Stomach (tissue), 9 donors: ENCODE results near the gene CHEK2. TPM values are rescaled to one million over a fixed set of nuclear protein-coding genes. Genes with fewer than 3 reads are reported as not detected.
"Not testable (repeated sequence)": the region's sequence is repeated elsewhere in the genome, so short reads cannot be mapped to it uniquely, and the experiment has no call there.

Experiments
- DNase-seq, 2 donors: peaks; one replicate each; pipeline versions ENCODE4 v3.0.0 to v3.0.0-alpha.2; 2013 to 2019
- H3K27ac ChIP-seq, 5 donors: fragments of 200-600 bp in 4 of 5; sonication (generic) in 4 of 5; one replicate each; pipeline ENCODE4 v1.5.1; 2013 to 2019; ENCODE audit warnings: mild to moderate bottlenecking in 1 of 5, moderate library complexity in 1 of 5
- H3K27me3 ChIP-seq, 3 donors: fragments of 200-600 bp; sonication (generic); one replicate each; pipeline ENCODE4 v1.5.1; 2017 to 2019; ENCODE audit warnings: mixed run types in 1 of 3
- H3K36me3 ChIP-seq, 4 donors: fragments of 200-600 bp; sonication (generic); 1 replicate in 3 of 4; 2 replicates in 1 of 4; pipeline ENCODE4 v1.5.1; 2016 to 2019
- H3K4me1 ChIP-seq, 4 donors: fragments of 200-600 bp; sonication (generic); one replicate each; pipeline ENCODE4 v1.5.1; 2016 to 2019
- H3K4me3 ChIP-seq, 4 donors: fragments of 200-600 bp; sonication (generic) in 3 of 4; one replicate each; pipeline ENCODE4 v1.5.1; 2016 to 2019; ENCODE audit warnings: mild to moderate bottlenecking in 1 of 4
- H3K9me3 ChIP-seq, 4 donors: fragments of 200-600 bp; sonication (generic); one replicate each; pipeline ENCODE4 v1.5.1; 2016 to 2019
- EP300 ChIP-seq: sonication (generic); formaldehyde crosslinking; IDR thresholded peaks from one replicate; pipeline ENCODE4 v1.6.1; 2017; ENCODE audit warnings: antibody characterized with exemption
- POLR2A ChIP-seq, 4 donors: fragments of 450-650 bp; IDR thresholded peaks; one replicate each; pipeline ENCODE4 v1.6.1; 2016; ENCODE audit warnings: antibody characterized with exemption in 4 of 4, control low read depth in 2 of 4, mild to moderate bottlenecking in 1 of 4, moderate library complexity in 1 of 4
- POLR2AphosphoS5 ChIP-seq, 3 donors: sonication (generic); formaldehyde crosslinking; IDR thresholded peaks; one replicate each; pipeline ENCODE4 v1.6.1; 2016; ENCODE audit warnings: antibody characterized with exemption in 3 of 3
- WGBS, 5 donors: extraction: QIAGEN DNeasy Blood & Tissue Kit in 3 of 5; methylation state at CpG; one replicate each; pipeline versions ENCODE4 v1.1.5 to v1.1.7; 2013 to 2018; 5-methylcytosine and 5-hydroxymethylcytosine counted together
- intact Hi-C: fragments of 100-400 bp; cut with DNase I; formaldehyde crosslinking; loops from one replicate; pipeline ENCODE4 v1.15.1; 2023; ENCODE audit warnings: low total_unique reads
- polyA plus RNA-seq, 3 donors: library from polyadenylated mRNA; stranded (reverse); fragments of 200-250 nt; gene quantifications; one replicate each; pipeline ENCODE4 v1.2.3, GENCODE V29; 2013
- total RNA-seq, 5 donors: library from RNA; depleted of rRNA; stranded (reverse); fragments of >200 nt; gene quantifications; one replicate each; pipeline versions ENCODE4 v1.1.0 to v1.2.3, GENCODE V29; 2014 to 2016
- TF ChIP-seq, protein P1 (sequence below), 7 experiments: fragments of 450-650 bp in 4 of 7; fragments of 200-600 bp in 3 of 7; sonication (generic) in 3 of 7; IDR thresholded peaks; one replicate each; pipeline ENCODE4 v1.5.1; 2016 to 2019; ENCODE audit warnings: antibody characterized with exemption in 7 of 7, control low read depth in 2 of 7, mild to moderate bottlenecking in 1 of 7
- donor health status: healthy with polysubstance abuse.
- donor health status: Bipolar disorder and iron deficiency.
- donor health status: healthy.

Gene CHEK2
- total and polyA plus RNA-seq, 8 donors = 1.0 to 21.5 (median 8.5) TPM; not detected in 1

DNA sequence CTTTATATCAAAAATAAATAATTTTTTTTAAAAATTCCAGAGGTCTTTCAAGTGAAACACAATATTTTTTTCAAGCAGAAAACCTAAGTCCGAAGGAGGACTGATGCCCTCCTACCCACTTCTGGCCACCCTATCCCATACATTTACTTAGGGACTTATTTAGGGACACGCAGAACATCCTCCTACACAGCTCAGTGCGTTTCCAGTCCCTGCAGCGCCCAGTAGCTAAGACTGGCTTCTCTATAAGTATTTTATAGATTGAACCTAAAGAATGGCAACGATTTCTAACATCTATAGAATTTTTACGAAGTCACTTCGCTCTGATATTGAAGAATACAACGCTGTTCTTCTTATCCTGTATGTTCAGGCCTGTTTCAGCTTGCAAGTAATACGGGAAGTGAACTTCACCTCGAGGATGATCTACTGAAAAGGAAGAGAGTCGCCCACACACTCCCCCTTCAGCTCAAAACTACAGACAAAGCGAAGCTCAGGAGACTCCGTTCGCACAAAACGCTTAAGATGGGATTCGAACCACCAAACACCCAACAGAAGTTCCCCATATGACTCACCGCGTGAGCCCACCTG is 328 bp downstream of the CHEK2 start:
- TF ChIP-seq POLR2A (IDR thresholded peaks at IDR 0.05) (no peak), POLR2AphosphoS5 (IDR thresholded peaks at IDR 0.05) (no peak), EP300 (no peak)
- TF ChIP-seq, protein P1, sequence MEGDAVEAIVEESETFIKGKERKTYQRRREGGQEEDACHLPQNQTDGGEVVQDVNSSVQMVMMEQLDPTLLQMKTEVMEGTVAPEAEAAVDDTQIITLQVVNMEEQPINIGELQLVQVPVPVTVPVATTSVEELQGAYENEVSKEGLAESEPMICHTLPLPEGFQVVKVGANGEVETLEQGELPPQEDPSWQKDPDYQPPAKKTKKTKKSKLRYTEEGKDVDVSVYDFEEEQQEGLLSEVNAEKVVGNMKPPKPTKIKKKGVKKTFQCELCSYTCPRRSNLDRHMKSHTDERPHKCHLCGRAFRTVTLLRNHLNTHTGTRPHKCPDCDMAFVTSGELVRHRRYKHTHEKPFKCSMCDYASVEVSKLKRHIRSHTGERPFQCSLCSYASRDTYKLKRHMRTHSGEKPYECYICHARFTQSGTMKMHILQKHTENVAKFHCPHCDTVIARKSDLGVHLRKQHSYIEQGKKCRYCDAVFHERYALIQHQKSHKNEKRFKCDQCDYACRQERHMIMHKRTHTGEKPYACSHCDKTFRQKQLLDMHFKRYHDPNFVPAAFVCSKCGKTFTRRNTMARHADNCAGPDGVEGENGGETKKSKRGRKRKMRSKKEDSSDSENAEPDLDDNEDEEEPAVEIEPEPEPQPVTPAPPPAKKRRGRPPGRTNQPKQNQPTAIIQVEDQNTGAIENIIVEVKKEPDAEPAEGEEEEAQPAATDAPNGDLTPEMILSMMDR (IDR thresholded peaks at IDR 0.05) = no peak
- Histone ChIP-seq H3K27ac (peak overlapping the region; percentile 17 to 100 (median 99)), H3K4me1 (peaks cover 5 to 38% (median 27%) of the 10 kb centered on the region in 4 donors), H3K4me3 (peak overlapping the region; percentile 90 to 99 (median 94)), H3K36me3 (peaks cover 23 to 29% (median 27%) of the 10 kb centered on the region in 4 donors), H3K9me3 (no peaks in the 10 kb centered on the region), H3K27me3 (no peaks in the 10 kb centered on the region)
- 4 to 7% (median 6%) methylated on average over 18 of the region's 18 CpGs for WGBS, 5 donors
- intact Hi-C loops = no loop called here
- no peak for DNase-seq

DNA sequence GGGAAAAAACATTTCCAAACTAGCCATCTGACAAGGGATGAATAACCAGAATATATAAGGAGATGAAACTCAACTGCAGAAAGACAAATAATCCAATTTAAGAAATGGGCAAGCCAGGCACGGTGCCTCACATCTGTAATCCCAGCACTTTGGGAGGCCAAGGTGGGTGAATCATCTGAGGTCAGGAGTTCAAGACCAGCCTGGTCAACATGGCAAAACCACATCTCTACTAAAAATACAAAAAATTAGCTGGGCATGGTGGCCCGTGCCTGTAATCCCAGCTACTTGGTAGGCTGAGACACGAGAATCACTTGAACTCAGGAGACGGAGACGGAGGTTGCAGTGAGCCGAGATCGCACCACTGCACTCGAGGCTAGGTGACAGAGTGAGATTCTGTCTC is 2.7 kb downstream of the CHEK2 start:
- intact Hi-C loops = not testable (repeated sequence)

DNA sequence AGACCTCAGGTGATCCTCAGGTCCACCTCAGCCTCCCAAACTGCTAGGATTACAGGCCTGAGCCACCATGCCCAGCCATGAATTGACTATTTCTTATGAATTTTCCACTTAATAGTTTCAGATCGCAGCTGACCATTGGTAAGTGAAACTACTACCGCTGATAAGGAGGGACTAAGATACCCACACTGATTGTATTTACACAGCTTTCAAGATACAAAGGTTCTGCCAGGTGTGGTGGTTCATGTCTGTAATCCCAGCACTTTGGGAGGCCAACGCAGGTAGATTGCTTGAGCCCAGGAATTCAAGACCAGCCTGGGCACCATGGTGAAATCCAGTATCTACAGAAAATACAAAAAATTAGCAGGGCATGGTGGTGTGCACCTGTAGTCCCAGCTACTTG is 3.9 kb downstream of the CHEK2 start:
- intact Hi-C loops = no loop called here
- no peak for DNase-seq
- H3K27ac ChIP-seq = no peak overlapping the region
- H3K36me3 ChIP-seq = peaks cover 0 to 4% (median 2%) of the 10 kb centered on the region in 4 donors
- H3K9me3 ChIP-seq = no peaks in the 10 kb centered on the region
- H3K4me1 ChIP-seq = peaks cover 1 to 30% (median 19%) of the 10 kb centered on the region in 4 donors
- TF ChIP-seq EP300 = no peak
- TF ChIP-seq POLR2AphosphoS5 (IDR thresholded peaks at IDR 0.05) = no peak
- H3K4me3 ChIP-seq = no peak overlapping the region
- H3K27me3 ChIP-seq = no peaks in the 10 kb centered on the region
- WGBS, 5 donors = 37 to 68% (median 46%) methylated on average over 2 to 3 of the region's 3 CpGs

More for the DNA sequence above, 2.7 kb downstream of the CHEK2 start:
- not testable (repeated sequence) for H3K4me3 ChIP-seq, DNase-seq, H3K27ac ChIP-seq, H3K36me3 ChIP-seq, H3K9me3 ChIP-seq, H3K27me3 ChIP-seq
- peaks cover 5 to 38% (median 27%) of the 10 kb centered on the region in 4 donors for H3K4me1 ChIP-seq
- WGBS, 5 donors = 88 to 94% (median 93%) methylated on average over 8 of the region's 8 CpGs

DNA sequence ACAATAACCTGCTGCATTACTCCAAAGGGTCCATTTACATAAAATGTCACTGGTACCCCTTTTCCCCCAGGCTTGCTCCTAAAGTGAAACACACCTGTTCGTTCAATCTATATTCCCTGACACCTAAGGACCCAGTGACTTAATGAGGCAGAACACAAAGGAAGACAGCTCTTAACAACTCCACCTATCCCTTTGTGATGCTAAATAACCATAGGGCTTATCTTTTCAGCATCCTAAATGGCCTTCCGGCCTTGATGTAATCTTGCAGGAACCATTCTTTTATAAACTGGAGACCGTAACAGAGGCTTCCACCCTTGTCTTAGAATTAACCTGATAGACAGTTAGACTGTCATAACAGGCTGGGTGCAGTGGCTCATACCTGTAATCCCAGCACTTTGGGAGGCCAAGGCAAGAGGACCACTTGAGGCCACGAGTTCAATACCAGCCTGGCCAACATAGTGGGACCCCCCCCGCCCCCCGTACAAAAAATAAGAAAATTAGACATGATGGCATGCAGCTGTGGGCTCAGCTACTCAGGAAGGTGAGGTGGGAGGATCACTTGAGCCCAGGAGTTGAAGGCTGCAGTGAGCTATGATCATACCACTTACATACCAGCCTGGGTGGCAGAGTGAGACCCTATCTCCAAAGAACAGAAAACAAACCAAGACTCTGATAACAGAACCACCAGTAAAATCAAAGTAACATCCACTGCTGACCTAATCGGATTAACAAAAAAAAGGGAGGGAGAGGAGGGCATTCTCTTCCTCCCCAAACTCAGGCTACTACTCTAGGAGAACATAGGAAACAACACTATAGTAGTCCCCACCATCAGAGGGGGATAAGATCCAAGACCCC is 5.1 kb downstream of the CHEK2 start:
- intact Hi-C loops = no loop called here
- Histone ChIP-seq H3K27ac (no peak overlapping the region), H3K4me3 (no peak overlapping the region), H3K4me1 (peaks cover 0 to 28% (median 16%) of the 10 kb centered on the region in 4 donors), H3K27me3 (no peaks in the 10 kb centered on the region), H3K9me3 (no peaks in the 10 kb centered on the region), H3K36me3 (peaks cover 0 to 4% (median 3%) of the 10 kb centered on the region in 4 donors)
- 72 to 85% (median 78%) methylated on average over 7 of the region's 7 CpGs for WGBS, 5 donors
- TF ChIP-seq POLR2A (IDR thresholded peaks at IDR 0.05) (no peak), POLR2AphosphoS5 (IDR thresholded peaks at IDR 0.05) (no peak), EP300 (no peak)
- TF ChIP-seq, protein P1 (IDR thresholded peaks at IDR 0.05) = no peak
- DNase-seq = no peak

DNA sequence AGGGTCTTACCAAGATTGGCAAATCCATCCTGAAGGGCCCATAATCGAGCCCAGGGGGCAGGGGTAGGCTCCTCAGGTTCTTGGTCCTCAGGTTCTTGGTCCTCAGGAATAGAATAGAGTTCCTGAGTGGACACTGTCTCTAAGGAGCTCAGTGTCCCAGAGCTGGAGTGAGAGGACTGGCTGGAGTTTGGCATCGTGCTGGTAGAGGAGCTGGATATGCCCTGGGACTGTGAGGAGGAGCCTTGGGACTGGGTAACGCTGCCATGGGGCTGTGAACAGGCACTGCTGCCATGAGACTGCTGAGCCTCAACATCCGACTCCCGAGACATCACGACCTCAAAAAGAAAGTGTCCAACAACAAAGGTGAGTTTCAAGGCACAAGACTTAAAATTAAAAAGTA is 7.2 kb downstream of the CHEK2 start:
- H3K4me1 ChIP-seq = peaks cover 0 to 16% (median 5%) of the 10 kb centered on the region in 4 donors
- TF ChIP-seq, protein P1 (IDR thresholded peaks at IDR 0.05) = no peak
- TF ChIP-seq POLR2A (IDR thresholded peaks at IDR 0.05) (no peak), EP300 (no peak), POLR2AphosphoS5 (IDR thresholded peaks at IDR 0.05) (no peak)
- no peaks in the 10 kb centered on the region for H3K9me3 ChIP-seq
- H3K36me3 ChIP-seq = peaks cover 0 to 4% (median 3%) of the 10 kb centered on the region in 4 donors
- intact Hi-C loops = no loop called here
- WGBS, 5 donors = 87 to 95% (median 93%) methylated on average over 6 of the region's 6 CpGs
- no peak overlapping the region for H3K4me3 ChIP-seq
- no peak for DNase-seq
- no peaks in the 10 kb centered on the region for H3K27me3 ChIP-seq
- no peak overlapping the region for H3K27ac ChIP-seq
